Ishikawa (cell line): ENCODE data around the gene TRAK2.

ENCODE experiments used
- CEBPB ChIP-seq: IDR thresholded peaks from 2 replicates; pipeline ENCODE4 v1.6.1; 2012
- CREB1 ChIP-seq: IDR thresholded peaks from 2 replicates; pipeline ENCODE4 v1.6.1; 2012; ENCODE audit warnings: low read depth
- EGR1 ChIP-seq: IDR thresholded peaks from 2 replicates; pipeline ENCODE4 v1.6.1; 2012
- EP300 ChIP-seq: IDR thresholded peaks from 2 replicates; pipeline ENCODE4 v1.6.1; 2012; ENCODE audit warnings: borderline replicate concordance
- FOXM1 ChIP-seq: IDR thresholded peaks from 2 replicates; pipeline ENCODE4 v1.6.1; 2012; ENCODE audit warnings: low read depth, borderline replicate concordance
- NFIC ChIP-seq: IDR thresholded peaks from 2 replicates; pipeline ENCODE4 v1.6.1; 2012
- RAD21 ChIP-seq: IDR thresholded peaks from 2 replicates; pipeline ENCODE4 v1.6.1; 2012; ENCODE audit warnings: low read depth
- TAF1 ChIP-seq: IDR thresholded peaks from 2 replicates; pipeline ENCODE4 v1.6.1; 2012; ENCODE audit warnings: low read depth, mild to moderate bottlenecking
- TCF12 ChIP-seq: IDR thresholded peaks from 2 replicates; pipeline ENCODE4 v1.6.1; 2012; ENCODE audit warnings: low read depth
- TEAD4 ChIP-seq: IDR thresholded peaks from 2 replicates; pipeline ENCODE4 v1.6.1; 2012
- YY1 ChIP-seq: IDR thresholded peaks from 2 replicates; pipeline ENCODE4 v1.6.1; 2012; ENCODE audit warnings: low read depth
- ZBTB7A ChIP-seq: IDR thresholded peaks from 2 replicates; pipeline ENCODE4 v1.6.1; 2012; ENCODE audit warnings: low read depth
- TF ChIP-seq, protein P1 (sequence below): IDR thresholded peaks from 2 replicates; pipeline ENCODE4 v1.6.1; 2012
- TF ChIP-seq, protein P2 (sequence below): IDR thresholded peaks from 2 replicates; pipeline ENCODE4 v1.6.1; 2012
- TF ChIP-seq, protein P3 (sequence below): IDR thresholded peaks from 2 replicates; pipeline ENCODE4 v1.6.1; 2012; ENCODE audit warnings: low read depth, mild to moderate bottlenecking

The TRAK2 gene

DNA sequence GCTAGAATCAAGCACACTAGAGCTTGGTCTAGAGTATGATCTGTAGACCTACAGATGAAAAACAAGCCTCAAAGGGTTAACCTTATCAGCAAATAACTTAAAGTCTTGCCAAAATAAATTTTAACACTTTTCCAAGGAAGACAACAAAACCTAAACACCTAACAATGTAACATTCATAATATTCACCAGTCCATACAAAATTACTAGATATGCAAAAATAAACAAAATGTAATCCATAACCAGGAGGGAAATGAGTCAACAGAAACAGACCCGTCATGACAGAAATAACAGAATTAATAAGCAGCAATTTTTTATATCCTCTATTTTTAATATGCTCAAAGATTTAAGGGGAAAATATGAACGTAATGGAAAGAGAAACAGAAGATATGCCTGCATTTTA, 36.1 kb downstream of the TRAK2 start:
- TF ChIP-seq, protein P1, sequence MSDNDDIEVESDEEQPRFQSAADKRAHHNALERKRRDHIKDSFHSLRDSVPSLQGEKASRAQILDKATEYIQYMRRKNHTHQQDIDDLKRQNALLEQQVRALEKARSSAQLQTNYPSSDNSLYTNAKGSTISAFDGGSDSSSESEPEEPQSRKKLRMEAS: no peak
- TF ChIP-seq RAD21: no peak
- no peak for TF ChIP-seq EP300
- no peak for TF ChIP-seq EGR1

DNA sequence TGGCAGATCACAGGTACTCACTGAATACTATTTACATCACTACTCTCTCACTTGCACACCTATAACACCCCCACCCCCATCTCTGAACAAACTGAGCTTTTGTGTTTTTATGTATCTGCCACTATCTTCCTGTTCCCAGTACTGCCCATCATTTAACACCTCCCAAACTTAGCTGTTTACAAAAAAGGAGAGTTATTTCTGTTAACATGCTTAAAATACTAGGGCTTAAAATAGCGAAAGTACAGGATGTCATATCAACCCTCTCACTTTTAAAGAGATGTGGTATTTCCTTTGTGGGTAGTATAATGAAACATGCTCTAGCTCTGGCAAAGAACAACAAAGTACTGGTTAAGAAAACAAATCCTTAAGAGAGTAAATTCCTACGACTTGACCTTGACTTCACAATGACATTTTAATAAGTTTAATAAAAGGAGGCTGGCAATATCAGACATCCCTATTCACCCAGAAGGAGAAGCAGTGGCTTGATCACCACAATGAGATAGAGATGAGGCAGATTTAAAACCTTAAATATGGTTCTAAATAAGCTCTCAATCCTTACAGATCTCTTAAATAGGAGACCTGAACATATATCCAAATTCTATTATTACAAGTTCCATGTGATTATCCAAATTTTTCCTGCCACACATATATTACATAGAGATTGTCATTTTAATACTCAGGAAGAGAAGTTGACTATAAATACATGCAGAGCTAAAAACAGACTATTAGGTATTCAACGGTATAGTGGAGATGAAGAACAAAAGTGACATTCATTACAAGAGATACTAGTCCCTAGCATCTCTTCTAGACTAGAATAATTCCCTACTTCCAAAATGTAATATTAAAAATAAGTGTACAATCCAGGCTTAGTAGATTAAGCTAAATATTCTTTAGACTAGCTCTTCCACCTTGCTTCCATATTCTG, 36.9 kb downstream of the TRAK2 start:
- TF ChIP-seq, protein P2, sequence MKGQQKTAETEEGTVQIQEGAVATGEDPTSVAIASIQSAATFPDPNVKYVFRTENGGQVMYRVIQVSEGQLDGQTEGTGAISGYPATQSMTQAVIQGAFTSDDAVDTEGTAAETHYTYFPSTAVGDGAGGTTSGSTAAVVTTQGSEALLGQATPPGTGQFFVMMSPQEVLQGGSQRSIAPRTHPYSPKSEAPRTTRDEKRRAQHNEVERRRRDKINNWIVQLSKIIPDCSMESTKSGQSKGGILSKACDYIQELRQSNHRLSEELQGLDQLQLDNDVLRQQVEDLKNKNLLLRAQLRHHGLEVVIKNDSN: no peak
- TF ChIP-seq EP300 (no peak), YY1 (no peak), TCF12 (no peak), NFIC (no peak), ZBTB7A (no peak), TAF1 (no peak), TEAD4 (no peak), CEBPB (no peak), FOXM1 (no peak)

DNA sequence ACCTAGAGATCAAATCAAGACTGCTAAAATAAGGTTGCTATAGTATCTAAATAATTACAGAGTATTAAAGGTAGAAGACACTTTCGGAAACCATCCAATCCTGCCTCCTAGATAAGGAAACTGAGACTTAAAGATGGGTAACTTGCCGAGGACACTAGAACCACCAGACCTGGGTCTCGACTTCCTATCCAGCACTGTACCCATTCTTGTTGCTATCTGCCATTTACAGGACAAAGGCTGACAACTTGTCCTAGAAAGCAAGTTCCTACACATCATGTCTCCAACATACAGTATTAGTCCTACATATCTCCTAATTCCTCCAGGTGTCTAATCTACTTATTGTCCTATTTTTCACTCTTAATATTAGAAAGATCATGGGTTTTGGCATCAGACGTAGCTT, 37.7 kb downstream of the TRAK2 start:
- no peak for TF ChIP-seq EP300
- no peak for TF ChIP-seq ZBTB7A
- TF ChIP-seq TCF12: no peak
- no peak for TF ChIP-seq RAD21
- TF ChIP-seq CREB1: no peak
- TF ChIP-seq, protein P2: no peak
- TF ChIP-seq, protein P3, sequence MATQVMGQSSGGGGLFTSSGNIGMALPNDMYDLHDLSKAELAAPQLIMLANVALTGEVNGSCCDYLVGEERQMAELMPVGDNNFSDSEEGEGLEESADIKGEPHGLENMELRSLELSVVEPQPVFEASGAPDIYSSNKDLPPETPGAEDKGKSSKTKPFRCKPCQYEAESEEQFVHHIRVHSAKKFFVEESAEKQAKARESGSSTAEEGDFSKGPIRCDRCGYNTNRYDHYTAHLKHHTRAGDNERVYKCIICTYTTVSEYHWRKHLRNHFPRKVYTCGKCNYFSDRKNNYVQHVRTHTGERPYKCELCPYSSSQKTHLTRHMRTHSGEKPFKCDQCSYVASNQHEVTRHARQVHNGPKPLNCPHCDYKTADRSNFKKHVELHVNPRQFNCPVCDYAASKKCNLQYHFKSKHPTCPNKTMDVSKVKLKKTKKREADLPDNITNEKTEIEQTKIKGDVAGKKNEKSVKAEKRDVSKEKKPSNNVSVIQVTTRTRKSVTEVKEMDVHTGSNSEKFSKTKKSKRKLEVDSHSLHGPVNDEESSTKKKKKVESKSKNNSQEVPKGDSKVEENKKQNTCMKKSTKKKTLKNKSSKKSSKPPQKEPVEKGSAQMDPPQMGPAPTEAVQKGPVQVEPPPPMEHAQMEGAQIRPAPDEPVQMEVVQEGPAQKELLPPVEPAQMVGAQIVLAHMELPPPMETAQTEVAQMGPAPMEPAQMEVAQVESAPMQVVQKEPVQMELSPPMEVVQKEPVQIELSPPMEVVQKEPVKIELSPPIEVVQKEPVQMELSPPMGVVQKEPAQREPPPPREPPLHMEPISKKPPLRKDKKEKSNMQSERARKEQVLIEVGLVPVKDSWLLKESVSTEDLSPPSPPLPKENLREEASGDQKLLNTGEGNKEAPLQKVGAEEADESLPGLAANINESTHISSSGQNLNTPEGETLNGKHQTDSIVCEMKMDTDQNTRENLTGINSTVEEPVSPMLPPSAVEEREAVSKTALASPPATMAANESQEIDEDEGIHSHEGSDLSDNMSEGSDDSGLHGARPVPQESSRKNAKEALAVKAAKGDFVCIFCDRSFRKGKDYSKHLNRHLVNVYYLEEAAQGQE: no peak
- TF ChIP-seq, protein P1: no peak
- TF ChIP-seq TEAD4: no peak
- no peak for TF ChIP-seq EGR1
- no peak for TF ChIP-seq FOXM1

DNA sequence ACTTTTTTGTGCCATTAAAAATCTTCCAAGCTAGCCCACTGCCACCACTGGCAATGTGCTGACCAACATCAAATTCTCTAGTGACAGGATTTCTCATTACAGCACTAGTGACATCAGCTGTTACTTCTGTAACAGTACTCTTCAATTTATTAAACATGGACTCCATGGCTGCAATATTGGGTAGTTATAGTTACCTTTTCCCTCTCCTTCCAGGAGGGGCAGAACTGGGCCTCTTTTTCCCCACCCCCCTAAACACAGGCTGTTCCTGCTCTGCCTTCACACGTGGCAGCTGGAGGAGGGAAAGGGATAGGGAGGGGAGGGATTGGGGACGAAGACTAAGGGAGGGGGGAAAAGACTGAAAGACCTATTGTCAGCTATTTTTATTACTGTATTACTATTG, 38.1 kb downstream of the TRAK2 start:
- TF ChIP-seq RAD21 (no peak), CREB1 (no peak), EGR1 (no peak), YY1 (no peak), FOXM1 (no peak), TCF12 (no peak), ZBTB7A (no peak), TEAD4 (no peak), TAF1 (no peak), NFIC (no peak), CEBPB (no peak), EP300 (no peak)
- TF ChIP-seq, protein P1: no peak
- TF ChIP-seq, protein P2: no peak
- TF ChIP-seq, protein P3: no peak

DNA sequence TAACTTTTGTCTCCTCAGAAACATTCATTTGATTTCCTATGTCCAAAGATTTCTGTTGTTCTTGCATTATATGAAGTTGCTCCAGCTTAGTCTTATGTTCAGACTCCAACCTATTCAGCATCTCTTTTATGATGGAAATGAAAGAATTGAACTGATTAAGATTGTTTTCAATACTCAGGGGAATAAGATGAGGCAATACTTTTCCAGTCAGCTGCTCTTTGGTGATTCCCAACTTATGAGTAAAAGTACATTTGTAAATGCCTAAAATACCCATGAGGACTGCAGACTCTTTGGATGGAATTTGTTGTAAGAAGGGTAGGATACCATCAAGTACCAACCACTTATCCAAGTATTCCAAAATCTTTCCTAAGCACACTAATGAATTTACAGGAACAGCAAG, 39.8 kb downstream of the TRAK2 start:
- TF ChIP-seq, protein P3: no peak
- no peak for TF ChIP-seq TEAD4
